NCI-H69 (cell line): ENCODE results near the gene AKAP8.

Source experiments
- DNase-seq: peaks from one replicate; lab custom pipeline; 2025; lab: John Stamatoyannopoulos, UW

Gene AKAP8

DNA sequence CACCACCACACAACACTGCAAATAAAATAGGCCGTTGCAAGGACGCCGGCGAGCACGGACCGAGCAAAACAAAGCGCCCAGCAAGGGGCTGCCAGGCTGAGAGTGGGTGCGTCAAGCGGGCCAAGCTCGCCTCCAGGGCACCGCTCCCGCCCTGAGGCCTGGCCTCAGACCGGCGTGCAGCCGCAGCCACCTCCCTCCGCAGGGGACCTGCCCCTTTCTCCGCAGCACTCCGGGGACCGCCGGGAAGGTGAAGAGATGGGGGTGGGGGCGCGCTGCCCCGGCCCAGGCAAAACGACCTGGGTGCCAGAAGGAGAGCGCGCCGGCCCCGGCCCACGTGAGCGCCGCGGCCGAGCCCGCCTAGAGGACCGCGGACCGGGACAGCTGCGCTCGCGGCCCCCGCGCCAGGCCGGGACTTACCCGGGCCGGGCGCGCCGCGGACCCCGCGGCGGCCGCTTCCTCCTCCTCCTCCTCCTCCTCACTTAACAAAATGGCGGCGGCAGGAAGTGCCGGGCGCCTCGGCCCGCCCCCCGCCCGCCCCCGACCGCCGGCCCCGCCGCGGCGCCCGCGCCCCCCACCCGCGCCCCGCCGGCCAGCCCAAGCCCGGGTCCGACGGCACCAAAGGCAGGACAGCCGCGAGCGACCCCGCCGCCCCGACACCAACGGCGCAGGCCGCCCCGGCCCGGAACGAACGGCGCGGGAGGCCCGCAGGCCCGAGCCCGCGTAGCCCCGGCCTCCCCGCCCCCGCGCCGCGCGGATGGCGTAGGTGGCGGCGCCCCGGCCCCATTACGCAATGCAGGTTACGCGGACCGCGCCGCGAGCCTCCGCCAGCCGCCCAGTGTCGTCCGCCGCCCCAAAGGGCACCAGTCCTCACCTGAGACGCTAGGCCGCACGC lies 47.9 kb downstream of the AKAP8 start:
- peak; percentile 82 for DNase-seq

DNA sequence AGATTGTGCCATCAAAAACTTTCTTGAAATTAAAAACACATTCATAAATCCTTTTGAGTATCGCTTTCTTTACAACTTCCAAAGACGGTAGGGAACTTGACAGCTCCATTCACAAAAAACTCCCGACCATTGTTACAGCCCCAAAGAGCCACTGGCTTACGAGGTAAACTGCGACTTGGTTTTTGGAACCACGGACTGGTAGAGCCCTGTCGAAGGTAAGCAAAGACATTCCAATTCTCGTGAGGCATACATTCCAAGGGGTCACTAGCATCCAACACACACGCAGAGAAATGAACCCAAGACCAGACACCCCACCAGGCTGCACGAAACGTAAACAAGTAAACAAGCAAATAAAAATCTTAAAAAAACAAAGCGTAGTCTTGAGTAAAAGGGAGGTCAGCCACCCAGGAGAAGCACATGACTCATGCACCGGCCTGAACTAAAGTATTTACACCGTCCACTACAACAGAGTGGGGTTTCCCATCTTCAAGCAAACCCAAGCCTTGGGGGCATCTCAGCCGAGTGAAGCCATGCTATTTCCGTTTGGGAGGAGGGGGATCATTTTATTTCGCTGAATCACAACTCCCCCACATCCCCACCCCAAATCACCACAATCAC lies 48.7 kb downstream of the AKAP8 start:
- peak; percentile 45 for DNase-seq

DNA sequence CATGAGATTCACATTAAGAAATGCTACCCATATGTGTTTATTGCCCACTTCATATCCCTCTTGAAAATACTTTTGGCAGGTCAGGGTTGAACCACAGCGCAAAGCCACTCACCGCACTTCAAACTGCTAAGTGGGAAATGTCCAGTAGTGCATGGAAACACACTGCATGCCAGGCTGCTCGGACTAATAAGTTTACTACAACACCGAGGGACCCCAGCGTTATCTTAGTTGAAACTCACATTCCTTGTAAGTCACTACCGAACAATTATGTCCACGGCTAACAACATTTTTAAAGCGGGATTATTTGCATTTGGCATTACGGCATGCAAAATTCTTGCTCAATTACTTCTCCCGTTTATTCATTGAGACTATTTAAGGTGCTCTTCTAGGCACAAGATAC lies 51.3 kb downstream of the AKAP8 start:
- DNase-seq: no peak

DNA sequence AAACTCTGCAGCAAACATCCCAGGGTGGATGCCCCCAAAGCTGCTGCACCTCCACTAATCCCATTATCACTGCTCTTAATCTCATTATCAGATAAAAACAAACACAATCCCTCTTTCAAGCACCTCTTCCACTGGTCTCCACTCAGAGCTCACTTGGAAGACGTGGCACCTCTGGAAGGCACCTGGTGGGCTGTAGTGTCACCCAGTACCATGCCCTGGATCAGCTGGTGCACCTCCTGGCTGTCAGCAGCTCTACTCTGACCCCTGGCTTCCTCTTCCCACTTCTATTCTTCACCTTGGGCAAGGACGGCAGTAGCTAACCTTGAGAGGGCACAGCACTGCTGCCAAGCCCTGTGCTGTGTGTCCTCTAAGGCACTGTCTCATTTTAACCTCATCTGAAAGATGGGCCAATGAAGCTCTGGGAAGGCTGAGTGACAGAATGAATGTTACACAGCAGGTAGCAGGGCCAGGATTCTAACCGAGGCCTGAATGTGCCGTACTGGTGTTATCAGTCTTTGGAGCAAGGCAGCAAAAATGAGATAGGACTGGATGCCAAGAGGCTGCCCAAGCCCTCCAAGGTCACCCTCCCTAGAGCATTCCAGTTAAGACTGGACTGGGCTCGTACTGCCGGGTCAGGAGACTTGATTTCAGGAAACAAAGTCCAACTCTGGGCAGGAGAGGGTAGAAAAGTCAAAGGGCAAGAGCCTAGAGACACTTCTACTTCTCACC lies 54.6 kb downstream of the AKAP8 start:
- DNase-seq: no peak

DNA sequence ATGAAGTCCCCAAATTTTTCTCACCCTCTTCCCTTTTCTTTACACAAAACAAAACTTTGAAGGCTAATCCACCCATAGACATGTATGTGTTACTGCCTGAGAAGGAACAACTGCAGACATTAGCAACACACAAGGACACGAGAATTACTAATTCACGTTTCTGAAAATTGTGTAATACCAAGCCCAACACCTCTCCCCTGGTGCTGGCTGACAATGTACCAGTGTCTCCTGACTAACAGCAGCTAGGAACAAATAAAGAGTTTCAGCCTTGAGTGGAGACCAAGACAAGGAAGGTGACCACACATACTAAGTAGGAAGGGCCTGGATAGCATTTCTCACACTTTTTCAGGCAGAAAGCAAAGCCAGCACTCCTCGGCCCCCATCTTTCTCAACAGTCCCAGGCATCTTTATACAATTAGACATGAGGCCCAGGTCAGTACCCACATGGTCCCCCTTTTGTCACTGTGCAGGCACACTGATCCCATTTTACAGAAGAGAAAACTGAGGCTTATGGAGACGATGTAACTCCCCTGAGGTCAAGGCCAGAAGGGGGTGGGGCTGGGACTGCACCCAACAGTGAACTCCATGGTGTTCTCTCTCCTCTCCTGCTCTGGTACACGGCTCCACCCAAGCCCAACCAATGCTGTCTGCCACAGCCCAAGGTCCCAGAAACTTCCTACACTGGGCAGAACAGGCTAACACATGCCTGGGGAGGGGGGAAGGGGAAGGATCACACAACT lies 55.9 kb downstream of the AKAP8 start:
- no peak for DNase-seq

DNA sequence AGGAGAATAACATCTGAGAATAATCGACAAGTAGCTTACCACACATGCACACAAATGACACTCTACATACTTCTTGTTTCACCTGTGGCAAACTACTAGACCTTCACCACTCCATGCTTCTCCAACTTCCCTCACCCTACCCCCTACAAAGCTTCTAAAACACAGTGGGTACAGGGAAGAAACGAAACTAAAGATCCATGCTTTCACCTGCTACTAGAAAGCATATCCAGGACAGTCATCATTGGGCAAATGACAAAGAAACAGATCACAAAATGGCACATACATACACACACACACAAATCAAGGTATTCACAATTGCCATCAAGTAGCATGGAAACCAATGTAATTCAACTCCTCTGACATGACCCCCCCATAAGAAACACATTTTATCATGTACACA lies 57.8 kb downstream of the AKAP8 start:
- no peak for DNase-seq

DNA sequence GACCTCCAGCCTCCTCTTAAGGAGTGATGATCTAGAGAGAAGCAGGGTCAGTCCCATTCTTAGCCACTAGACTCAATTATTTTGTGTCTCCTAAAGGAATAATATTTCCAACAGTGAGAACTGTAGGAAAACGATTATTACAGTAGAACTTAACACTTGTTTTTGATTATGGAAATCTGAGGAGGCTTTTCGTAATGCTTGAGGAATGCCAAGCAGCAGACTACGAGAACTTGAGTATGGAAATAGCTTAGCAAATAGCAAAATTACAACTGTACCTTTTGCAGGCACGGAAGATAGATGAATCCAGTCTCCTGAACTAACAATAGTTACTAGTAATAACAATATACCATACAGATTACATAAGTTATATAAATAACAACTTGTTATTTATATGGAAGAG lies 59.5 kb downstream of the AKAP8 start:
- no peak for DNase-seq

DNA sequence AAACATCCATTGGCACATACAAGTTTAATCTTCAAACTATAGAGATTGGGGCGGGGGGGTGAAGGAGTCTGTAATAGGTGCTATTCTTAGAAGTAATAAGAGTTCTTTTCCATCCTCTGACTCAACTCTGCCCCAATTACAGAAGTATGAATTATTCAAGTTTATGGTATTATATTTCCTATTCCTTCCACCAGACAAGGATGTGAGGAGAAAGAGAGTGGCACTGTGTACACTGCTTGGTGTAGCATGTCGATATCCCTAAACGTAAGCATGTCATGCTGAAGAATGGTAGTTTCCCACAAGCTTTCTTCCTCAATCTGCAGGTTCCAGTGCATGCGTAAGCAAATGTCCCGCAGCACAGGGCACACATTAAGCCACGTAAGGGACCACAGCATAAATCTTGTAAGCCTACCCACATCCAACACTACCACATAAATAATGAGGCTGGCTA lies 61.3 kb downstream of the AKAP8 start:
- no peak for DNase-seq

DNA sequence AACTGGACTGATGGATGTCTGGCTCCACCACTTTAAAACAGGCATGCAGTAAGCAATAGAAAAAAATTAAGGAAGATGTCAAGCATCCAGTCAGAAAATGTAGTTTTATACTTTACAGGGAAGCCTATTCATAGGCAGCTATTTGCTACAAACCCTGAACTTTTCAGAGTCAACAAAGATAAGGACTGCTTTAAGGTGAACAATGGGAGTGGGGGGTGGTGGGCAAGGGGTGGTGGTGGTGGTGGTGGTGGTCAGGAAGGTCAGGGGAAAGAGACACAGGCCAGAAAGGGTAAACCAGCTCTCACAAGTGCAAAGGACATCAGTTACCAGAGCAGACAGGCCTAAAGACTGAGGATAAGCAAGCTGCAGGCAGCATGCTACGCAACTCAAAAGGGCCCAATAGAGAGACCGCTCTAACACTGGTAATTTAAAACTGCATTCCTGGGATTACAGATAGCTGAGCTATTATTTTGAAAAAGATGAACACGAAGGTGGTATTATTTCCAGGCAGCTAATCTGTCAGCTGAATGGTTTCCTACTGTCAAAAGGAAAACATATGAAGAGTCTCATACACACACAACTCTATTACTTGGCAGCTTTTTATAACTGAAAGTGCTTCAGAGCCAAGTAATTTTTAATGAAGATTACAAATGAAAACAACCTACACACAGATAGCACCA lies 62.1 kb downstream of the AKAP8 start:
- DNase-seq: no peak

DNA sequence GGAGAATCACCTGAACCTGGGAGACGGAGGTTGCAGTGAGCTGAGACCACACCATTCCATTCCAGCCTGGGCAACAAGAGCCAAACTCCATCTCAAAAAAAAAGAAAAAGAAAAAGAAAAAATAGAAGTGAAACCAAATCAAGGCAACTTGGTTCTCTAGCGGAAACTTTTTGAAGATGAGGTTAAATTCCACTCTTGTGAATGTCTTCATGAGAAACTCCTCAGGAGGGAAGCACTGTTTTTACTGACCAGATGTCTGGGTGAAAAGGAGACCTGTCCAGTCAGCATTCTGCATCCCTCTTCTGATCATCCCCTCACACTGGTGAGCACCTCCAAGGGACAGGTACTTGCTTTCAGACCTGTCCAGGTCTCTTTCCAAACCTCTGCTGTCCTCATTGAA lies 63.1 kb downstream of the AKAP8 start:
- DNase-seq: no peak

DNA sequence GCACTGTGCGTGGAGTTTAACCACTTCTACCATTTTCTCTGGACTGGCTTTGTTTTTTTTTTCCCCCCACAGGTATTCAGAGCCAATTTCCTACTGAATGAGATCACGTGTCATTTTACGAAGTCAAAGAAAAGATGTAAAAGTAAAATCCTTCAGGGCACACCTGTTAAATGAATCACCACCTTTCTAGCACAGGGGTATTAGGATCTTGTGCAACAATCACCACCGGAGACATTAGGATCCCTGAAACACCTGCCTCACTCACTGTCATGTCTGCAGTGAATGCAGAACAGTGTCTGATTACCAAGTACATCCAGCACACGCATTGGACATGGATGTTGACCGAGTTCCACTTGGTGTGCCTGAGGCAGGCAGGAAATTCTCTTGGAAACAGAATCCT lies 64.5 kb downstream of the AKAP8 start:
- peak; percentile 68 for DNase-seq

DNA sequence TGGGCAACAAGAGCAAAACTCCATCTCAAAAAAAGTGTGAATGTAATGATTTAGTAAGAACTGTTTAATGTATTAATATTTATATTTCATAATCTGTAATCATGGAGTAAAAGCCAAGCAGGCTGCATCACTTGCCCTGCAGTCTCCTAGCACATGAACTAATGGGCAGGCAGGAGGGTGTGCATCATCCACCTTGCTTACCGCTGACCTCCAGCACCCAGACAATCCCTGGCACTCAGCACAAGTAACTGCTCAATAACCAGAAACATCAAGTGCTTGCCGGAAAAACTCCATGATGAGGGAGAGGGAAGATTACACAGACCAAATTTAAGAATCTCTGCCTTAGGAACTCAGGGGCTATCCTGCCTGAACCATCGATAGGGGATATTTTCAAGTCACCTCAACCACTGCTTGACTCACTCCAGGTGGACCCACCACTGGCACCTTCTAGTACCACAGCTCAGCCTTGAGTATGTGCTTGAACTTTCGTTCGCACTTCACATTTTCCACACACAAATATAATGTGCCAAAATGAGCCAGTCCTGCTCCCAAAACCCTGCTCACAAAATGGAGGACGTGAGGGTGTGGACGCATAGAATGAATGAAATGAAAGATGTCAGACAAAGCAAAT lies 65.8 kb downstream of the AKAP8 start:
- DNase-seq: no peak

DNA sequence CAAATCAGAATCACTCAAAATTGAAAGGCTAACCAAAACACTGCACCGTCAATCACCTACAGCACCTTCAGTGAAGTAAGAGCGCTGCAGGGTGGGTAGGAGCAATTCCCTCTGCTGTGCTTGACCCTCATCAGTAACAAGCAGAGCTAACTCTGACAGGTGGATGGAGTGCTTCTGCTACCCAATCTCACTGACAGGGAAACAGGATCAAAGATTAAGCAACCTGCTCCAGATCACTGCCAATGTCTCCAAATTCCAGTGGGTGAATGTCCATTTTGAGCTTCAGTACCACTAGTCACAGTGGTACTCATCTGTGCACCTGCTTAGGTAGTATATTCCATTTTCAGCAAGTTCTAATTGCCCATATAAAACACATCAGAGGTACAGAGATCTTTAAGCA lies 72.4 kb downstream of the AKAP8 start:
- no peak for DNase-seq

DNA sequence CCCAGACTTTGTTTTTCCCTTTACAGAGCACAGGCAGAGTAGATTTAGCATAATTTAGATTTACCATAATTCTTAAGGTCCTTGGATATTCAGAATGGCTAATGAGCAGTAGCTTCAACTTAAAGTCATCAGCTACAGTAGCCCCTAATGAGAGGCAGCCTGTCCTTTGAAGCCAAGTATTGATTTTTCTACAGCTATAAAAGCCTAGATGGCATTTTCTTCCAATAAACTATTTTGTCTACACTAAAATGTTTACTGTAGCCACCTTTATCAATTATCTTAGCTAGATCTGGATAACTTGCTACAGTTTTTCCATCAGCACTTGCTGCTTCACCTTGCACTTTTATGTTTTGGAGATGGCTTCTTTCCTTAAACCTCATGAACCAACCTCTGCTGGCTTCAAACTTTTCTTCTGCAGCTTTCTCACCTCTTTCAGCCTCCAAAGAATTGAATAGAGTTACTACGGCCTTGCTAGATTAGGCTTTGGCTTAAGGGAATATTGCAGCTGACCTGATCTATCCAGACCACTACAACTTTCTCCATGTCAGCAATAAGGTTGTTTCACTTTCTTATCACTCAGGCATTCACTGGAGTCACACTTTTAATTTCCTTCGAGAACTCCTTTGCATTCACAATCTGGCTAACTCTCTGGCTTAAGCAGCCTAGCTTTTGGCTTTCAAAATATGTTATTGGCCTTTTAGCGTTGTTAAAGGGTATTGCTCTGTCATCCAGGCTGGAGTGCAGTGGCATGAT lies 73.8 kb downstream of the AKAP8 start:
- DNase-seq: no peak

DNA sequence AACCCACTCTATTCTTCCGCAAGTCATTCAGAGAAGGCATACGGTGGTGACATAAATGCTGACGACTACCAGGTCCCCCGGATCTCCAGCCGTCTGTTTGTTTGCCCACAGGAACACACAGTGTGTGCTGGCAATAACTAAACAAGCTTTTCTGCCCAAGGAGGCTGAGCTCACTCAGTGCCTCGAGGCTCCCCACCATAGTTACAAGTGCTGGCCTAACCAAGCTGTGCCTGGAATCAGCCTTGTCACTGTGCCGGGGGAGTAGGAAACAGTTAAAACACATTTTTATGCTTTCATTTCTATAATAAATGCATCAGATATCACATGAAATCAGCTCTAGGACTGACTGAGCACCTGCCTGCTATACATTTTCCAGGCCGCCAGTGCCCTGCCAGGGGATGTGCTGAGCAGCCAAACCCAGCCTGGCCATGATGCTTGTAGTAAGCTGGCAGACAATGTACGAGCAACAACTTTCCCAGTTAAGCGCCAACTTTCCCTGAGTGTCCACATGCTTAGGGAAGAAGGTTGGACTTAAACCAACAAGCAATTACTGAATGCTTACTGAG lies 75.4 kb downstream of the AKAP8 start:
- DNase-seq: peak; percentile 25
